Activated CD4-positive, alpha-beta T cell treated with anti-CD3 and anti-CD28 coated beads, Interleukin-2, amount 10 ng/mL, durations not matched to agents 24 days and 14 days (primary cell): ENCODE data around the gene TENM3. TPM values are rescaled to one million over a fixed set of nuclear protein-coding genes. Genes with fewer than 3 reads are reported as not detected.

Source experiments
- DNase-seq: peaks from one replicate; pipeline ENCODE4 v3.0.0; 2022
- H3K27ac Mint-ChIP-seq: one replicate; pipeline ENCODE4 v1.8.0; 2022; ENCODE audit warnings: mild to moderate bottlenecking, mixed read lengths
- H3K27me3 Mint-ChIP-seq: one replicate; pipeline ENCODE4 v1.8.0; 2022; ENCODE audit warnings: mixed read lengths
- H3K36me3 Mint-ChIP-seq: one replicate; pipeline ENCODE4 v1.8.0; 2022; ENCODE audit warnings: low read depth, mild to moderate bottlenecking, mixed read lengths
- H3K4me1 Mint-ChIP-seq: one replicate; pipeline ENCODE4 v1.8.0; 2021; ENCODE audit warnings: mixed read lengths
- H3K4me3 Mint-ChIP-seq: one replicate; pipeline ENCODE4 v1.8.0; 2022; ENCODE audit warnings: mild to moderate bottlenecking, moderate library complexity, mixed read lengths
- H3K9me3 Mint-ChIP-seq: one replicate; pipeline ENCODE4 v1.8.0; 2021; ENCODE audit warnings: mixed read lengths
- intact Hi-C: fragments of 100-400 bp; cut with micrococcal nuclease; formaldehyde crosslinking; loops from one replicate; pipeline ENCODE4 v1.15.1; 2023
- total RNA-seq: library from RNA; stranded (reverse); gene quantifications from 2 replicates; pipeline ENCODE4 v1.2.3, GENCODE V29; 2022

TENM3 gene
- total RNA-seq, 1 donor from 2014 or later = not detected

DNA sequence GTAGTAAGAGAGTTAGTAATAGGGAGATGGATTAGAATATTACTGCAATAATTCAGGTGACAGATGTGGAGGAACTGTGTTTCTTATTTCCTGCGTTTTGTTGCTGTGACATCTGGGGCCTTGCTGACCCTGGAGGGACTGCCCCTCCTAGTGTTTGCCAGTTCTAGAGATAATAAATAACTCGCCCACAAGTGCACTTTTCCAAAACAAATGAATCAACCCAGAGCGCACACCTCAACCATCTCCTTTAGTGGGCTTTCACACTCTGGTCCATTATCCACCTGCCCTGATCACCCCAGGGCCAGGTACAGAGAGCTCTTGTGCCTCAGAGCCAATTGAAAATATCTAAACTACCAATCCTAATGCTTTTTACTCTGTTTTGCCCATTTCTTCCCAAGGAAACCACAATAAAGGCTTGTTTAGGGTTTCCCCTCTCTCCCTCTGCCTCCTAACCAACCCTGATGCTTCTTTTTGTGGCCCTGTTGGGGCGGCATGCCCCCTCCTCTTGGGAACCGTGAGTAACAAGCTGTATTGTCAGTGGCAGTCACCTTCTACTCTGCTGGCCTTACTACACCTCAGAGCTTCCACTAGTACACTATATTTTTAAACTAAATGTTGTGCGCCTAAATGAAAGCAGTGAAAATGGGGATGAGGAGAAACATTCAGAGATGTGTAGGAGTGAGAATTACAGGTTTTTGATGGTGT, 270.5 kb downstream of the TENM3 start:
- H3K9me3 Mint-ChIP-seq = no peaks in the 10 kb centered on the region
- H3K4me1 Mint-ChIP-seq = no peaks in the 10 kb centered on the region
- no peaks in the 10 kb centered on the region for H3K36me3 Mint-ChIP-seq

DNA sequence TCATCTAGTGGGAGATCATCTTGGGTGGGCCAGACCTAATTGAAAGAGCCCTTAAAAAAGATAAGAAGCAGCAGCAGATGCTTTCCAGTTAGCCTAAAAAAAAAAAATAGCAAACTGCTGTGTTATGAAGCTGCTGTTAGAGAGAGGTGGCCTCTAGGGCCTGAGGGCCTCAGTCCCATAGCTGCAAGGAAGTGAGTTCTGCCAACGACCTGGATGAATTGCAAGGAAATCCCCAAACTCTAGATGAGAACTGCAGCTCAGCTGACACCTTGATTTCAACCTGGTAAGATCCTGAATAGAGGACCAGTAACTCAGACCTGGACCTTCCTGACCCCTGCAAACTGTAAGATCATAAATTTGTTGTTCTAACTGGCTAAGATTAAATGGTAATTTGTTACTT, 275.2 kb downstream of the TENM3 start:
- H3K36me3 Mint-ChIP-seq = no peaks in the 10 kb centered on the region
- DNase-seq = no peak
- intact Hi-C loops = no loop called here
- no peaks in the 10 kb centered on the region for H3K9me3 Mint-ChIP-seq
- H3K4me1 Mint-ChIP-seq = no peaks in the 10 kb centered on the region
- H3K27ac Mint-ChIP-seq = no peak overlapping the region
- H3K4me3 Mint-ChIP-seq = no peak overlapping the region
- H3K27me3 Mint-ChIP-seq = peaks cover 5% of the 10 kb centered on the region

More for the DNA sequence above, 270.5 kb downstream of the TENM3 start:
- H3K4me3 Mint-ChIP-seq = no peak overlapping the region
- H3K27me3 Mint-ChIP-seq = peaks cover 2% of the 10 kb centered on the region
- H3K27ac Mint-ChIP-seq = no peak overlapping the region
- intact Hi-C loops = no loop called here
- DNase-seq = no peak

DNA sequence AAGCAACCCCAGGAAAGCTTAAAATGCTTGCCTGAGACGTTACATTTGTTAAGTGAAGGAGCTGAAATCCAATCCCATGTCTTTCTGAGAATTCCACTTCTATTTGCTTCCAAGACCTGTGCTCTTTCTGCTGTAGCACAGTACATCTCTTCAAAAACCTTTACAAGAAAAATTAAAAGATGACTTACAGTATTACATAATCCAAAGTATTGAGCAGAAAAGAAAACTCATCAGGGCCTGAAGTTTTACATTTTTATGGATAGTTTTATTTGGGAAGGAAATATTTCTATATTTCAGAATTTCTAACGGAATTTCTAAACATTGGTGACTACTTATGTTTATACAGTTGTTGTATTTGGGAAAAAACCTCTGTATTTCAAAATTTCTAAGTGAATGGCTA, 276.3 kb downstream of the TENM3 start:
- Mint-ChIP-seq H3K27me3 (peaks cover 5% of the 10 kb centered on the region), H3K36me3 (no peaks in the 10 kb centered on the region), H3K4me1 (no peaks in the 10 kb centered on the region), H3K9me3 (no peaks in the 10 kb centered on the region), H3K27ac (no peak overlapping the region), H3K4me3 (no peak overlapping the region)
- no peak for DNase-seq
- intact Hi-C loops = no loop called here

DNA sequence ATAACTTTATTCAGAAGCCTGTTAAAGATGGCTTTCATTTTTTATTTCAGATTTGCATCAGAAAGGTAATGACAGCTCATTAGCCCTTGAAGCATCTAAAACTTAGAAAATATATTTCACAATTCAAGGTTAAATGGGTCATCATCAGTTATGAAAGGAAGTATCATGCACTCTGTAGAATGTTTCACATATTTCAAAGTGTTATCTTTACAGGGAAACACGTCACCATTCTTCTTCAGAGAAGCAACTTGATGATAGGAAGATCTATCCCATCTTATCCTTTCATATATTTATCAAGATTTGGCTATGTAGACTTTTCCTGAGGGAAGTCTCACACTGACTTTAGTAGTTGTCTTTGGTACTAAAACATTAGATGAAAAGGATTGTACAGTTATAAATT, 277.8 kb downstream of the TENM3 start:
- no peaks in the 10 kb centered on the region for H3K36me3 Mint-ChIP-seq

DNA sequence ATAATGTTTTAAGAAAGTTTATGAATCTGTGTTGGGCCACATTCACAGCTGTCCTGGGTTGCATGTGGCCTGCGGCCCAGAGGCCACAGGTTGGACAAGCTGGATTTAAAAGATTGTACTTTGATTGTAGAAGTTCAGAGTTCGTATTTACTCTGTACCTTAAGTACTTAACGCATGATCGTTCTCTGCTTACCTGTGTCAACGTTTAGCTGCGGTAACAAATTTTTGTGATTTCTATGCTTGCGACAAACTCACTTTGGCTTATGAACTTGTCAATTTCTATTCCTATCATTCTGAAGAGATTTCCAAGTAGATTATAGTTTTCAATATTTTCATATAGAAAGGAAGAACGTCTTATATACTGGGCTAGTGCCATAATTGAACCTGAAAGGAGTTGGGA, 285.6 kb downstream of the TENM3 start:
- Mint-ChIP-seq H3K27ac (no peak overlapping the region), H3K9me3 (no peaks in the 10 kb centered on the region), H3K4me1 (no peaks in the 10 kb centered on the region), H3K27me3 (no peaks in the 10 kb centered on the region), H3K36me3 (no peaks in the 10 kb centered on the region), H3K4me3 (no peak overlapping the region)
- intact Hi-C loops = no loop called here
- no peak for DNase-seq

More for the DNA sequence above, 277.8 kb downstream of the TENM3 start:
- no peak overlapping the region for H3K27ac Mint-ChIP-seq
- no peaks in the 10 kb centered on the region for H3K4me1 Mint-ChIP-seq
- DNase-seq = no peak
- peaks cover 3% of the 10 kb centered on the region for H3K27me3 Mint-ChIP-seq
- H3K9me3 Mint-ChIP-seq = no peaks in the 10 kb centered on the region
- H3K4me3 Mint-ChIP-seq = no peak overlapping the region
- intact Hi-C loops = no loop called here

DNA sequence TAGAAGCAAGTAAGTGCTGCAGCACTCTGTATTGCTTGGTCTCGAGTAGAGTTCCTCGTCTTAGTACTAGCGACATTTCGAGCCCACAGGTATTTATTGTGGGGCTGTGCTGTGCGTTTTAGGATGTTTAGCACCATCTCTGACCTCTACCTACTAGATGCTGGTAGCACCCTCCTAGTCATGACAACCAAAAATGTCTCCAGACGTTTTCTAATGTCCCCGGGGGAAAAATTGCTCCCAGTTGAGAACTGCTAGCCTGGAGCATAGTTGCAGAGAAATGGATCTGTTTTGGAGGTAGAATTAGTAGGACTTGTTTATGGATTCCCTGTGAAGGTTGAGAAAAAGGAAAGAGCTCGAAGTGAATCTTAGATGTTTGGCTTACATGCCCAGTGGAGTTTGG, 287.2 kb downstream of the TENM3 start:
- no peak overlapping the region for H3K27ac Mint-ChIP-seq
- H3K4me1 Mint-ChIP-seq = no peaks in the 10 kb centered on the region
- DNase-seq = no peak
- H3K36me3 Mint-ChIP-seq = no peaks in the 10 kb centered on the region
- H3K27me3 Mint-ChIP-seq = no peaks in the 10 kb centered on the region
- intact Hi-C loops = no loop called here
- H3K9me3 Mint-ChIP-seq = no peaks in the 10 kb centered on the region
- no peak overlapping the region for H3K4me3 Mint-ChIP-seq

DNA sequence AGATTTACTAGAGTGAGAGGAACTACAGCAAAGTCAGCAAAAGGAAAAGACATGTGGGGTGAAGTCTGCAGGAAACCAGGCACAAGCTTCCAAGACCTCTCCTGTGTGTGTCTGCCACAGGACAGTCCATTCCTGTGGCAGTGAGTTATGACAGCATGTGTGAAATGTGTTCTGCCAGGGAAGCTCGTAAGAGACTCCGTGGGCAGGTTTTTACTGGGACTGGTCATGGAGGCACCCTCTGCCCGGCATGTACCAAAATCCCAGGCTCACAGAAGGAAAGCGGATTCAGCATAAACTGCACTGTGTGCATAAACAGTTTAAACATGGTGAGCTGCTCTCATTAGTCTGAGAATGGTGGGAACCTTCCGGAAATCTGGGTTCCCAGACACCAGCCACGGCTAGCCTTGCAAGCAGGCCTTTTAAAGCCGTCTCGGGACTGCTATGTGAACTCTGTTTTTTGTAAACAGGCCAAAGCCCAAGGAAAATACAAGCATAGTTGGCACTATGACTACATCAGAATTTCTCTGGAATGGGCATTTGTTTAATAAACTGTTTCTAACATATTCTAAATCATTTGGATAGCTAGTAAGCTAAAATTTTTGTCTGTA, 288.5 kb downstream of the TENM3 start:
- no peaks in the 10 kb centered on the region for H3K9me3 Mint-ChIP-seq
- no peaks in the 10 kb centered on the region for H3K4me1 Mint-ChIP-seq
- no peak overlapping the region for H3K27ac Mint-ChIP-seq
- no peaks in the 10 kb centered on the region for H3K27me3 Mint-ChIP-seq
- DNase-seq = no peak
- no peaks in the 10 kb centered on the region for H3K36me3 Mint-ChIP-seq
- H3K4me3 Mint-ChIP-seq = no peak overlapping the region
- intact Hi-C loops = no loop called here

DNA sequence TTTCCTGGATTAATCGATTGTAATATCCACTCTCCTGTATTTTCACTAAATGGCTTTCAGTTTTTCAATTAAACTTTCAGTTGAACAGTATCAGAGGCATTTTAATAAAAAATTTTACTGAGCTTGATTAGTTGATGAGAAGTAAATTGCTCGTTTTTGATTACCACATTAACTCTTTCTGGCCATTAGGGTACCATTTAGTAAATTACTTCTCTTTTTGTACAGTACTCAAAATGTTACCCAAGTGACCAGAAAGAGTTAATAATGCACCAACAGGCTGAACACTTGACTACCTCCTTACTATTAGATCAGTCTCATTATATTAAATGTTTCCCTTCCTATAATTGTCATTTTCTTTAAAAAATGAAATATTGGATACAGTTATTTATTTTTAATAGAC, 289.2 kb downstream of the TENM3 start:
- Mint-ChIP-seq H3K9me3 (no peaks in the 10 kb centered on the region), H3K27ac (no peak overlapping the region), H3K36me3 (no peaks in the 10 kb centered on the region), H3K4me1 (no peaks in the 10 kb centered on the region), H3K4me3 (no peak overlapping the region), H3K27me3 (no peaks in the 10 kb centered on the region)
- intact Hi-C loops = no loop called here
- DNase-seq = no peak

DNA sequence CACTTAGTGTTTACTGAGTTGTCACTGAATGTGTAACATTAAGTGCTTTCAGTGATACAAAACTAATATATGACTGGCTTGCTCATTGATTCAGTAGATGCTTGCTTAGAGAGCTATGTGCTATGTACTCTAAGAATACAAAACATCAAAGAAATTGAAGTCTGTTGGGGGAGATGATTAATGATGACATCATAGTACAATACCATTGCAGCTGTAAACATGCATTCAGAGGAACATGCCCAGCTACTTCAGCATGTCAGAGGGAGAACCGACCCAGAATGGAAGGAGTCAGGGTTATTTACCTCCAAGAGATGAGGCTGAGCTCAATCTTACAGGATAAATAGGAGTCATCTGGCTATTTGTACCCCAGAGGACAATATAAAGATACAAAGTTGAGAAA, 290.8 kb downstream of the TENM3 start:
- DNase-seq = no peak
- Mint-ChIP-seq H3K9me3 (no peaks in the 10 kb centered on the region), H3K27ac (no peak overlapping the region), H3K36me3 (no peaks in the 10 kb centered on the region), H3K4me3 (no peak overlapping the region), H3K27me3 (no peaks in the 10 kb centered on the region), H3K4me1 (no peaks in the 10 kb centered on the region)
- intact Hi-C loops = no loop called here

DNA sequence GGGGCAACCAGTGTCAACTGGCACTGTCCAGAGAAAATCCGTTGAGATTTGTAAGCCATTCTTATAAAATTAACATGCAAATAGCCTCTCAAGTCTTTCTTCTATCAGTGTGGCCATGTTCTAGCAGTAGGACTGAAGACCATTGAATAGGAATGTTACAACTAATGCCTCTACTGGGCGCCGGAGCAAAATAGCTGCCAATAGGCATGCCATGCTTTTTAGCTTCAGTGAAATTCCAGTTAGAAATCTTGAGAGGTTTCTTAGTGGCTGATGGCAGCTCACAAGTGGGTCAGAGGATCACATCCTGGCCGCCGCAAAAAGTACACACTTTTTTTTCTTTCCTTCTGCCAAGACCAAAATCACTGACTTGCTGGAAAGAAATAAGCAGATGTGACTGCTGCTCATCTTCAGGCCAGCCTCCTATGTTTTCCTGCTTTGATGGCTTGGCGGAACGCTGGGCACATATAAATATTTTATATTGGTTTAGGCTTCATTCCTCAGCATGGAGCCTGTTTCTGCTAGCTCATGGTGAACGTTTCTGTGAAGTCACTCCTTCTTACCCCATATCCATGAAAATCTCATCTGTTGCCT, 293.1 kb downstream of the TENM3 start:
- intact Hi-C loops = no loop called here
- H3K36me3 Mint-ChIP-seq = no peaks in the 10 kb centered on the region
- no peaks in the 10 kb centered on the region for H3K4me1 Mint-ChIP-seq
- no peaks in the 10 kb centered on the region for H3K9me3 Mint-ChIP-seq
- DNase-seq = no peak
- H3K27me3 Mint-ChIP-seq = no peaks in the 10 kb centered on the region
- no peak overlapping the region for H3K27ac Mint-ChIP-seq
- no peak overlapping the region for H3K4me3 Mint-ChIP-seq

DNA sequence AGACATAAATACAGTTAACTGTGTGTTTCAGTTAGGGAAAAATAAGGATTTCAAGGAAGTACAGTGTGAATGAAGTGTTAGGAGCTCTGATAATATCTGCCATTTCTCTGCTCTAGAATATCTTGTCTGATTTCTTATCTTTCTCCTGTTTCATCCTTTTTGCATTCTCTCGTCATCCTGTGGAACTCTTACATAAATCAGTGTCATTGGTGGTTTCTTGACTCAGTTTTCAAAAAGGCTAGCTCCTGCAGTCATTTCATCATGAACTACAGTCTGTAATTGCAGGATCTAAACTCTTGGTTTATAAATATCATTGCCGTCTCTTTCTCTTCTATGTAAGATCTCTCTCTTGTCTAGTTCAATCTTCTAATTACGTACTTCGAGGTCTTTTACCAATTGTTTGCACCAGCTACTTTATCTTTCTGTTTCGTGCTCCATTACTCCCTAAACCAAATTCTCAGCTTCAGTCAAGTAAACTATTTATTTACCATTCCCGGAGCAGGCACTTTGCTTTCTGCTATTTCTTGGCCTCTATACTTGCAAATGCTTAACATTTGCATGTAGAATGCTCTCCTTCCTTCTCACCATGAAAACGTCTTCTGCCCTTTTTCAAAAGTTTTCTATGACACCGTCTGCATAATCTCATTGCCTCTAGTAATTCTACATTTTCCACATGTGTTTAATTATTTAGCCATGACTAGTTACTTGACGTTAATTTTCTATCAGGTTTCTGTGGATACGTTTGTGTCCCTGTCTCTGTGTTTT, 294.0 kb downstream of the TENM3 start:
- no peaks in the 10 kb centered on the region for H3K9me3 Mint-ChIP-seq
- H3K27me3 Mint-ChIP-seq = no peaks in the 10 kb centered on the region
- H3K36me3 Mint-ChIP-seq = no peaks in the 10 kb centered on the region
- no peaks in the 10 kb centered on the region for H3K4me1 Mint-ChIP-seq
- no peak for DNase-seq
- intact Hi-C loops = no loop called here
- no peak overlapping the region for H3K4me3 Mint-ChIP-seq
- no peak overlapping the region for H3K27ac Mint-ChIP-seq

DNA sequence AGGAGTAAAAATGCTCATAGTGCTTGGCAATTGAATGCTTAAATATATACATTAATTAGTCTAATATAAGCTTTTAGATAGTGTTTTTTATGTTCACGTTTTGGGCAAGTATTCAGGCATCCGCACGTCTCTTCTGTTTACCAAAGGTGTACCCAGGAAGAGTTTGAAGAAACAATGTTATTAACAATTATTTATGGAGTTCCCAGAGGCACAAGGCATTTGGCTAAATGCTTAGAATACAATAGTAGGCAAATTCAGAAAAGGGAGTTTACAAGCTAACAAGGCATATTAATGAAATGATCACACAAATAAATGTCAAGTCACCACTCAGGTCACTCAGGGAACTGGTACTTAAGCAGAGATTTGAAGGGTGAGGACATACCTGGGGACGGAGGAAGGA, 294.8 kb downstream of the TENM3 start:
- intact Hi-C loops = no loop called here
- H3K36me3 Mint-ChIP-seq = no peaks in the 10 kb centered on the region
- DNase-seq = no peak
- H3K4me3 Mint-ChIP-seq = no peak overlapping the region
- H3K27ac Mint-ChIP-seq = no peak overlapping the region
- H3K9me3 Mint-ChIP-seq = no peaks in the 10 kb centered on the region
- no peaks in the 10 kb centered on the region for H3K4me1 Mint-ChIP-seq
- H3K27me3 Mint-ChIP-seq = no peaks in the 10 kb centered on the region

DNA sequence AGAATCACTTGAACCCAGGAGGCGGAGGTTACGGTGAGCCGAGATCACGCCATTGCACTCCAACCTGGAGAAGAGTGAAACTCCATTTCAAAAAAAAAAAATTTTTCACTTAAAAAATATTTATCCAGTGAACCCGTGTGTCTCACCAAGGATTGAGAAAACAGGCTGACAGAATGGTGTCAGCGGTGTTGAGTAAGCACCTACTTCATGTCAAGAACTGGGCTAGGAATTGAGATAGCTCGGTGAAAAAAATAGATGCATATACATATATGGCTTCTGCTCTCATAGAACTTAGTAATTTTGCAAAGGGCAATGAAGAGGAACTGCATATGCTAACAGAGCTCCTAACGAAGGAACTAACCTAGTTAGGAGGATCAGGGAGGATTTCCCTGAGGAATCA, 297.3 kb downstream of the TENM3 start:
- Mint-ChIP-seq H3K9me3 (no peaks in the 10 kb centered on the region), H3K36me3 (no peaks in the 10 kb centered on the region), H3K4me1 (no peaks in the 10 kb centered on the region), H3K4me3 (no peak overlapping the region), H3K27me3 (no peaks in the 10 kb centered on the region), H3K27ac (no peak overlapping the region)
- no peak for DNase-seq
- intact Hi-C loops = no loop called here

DNA sequence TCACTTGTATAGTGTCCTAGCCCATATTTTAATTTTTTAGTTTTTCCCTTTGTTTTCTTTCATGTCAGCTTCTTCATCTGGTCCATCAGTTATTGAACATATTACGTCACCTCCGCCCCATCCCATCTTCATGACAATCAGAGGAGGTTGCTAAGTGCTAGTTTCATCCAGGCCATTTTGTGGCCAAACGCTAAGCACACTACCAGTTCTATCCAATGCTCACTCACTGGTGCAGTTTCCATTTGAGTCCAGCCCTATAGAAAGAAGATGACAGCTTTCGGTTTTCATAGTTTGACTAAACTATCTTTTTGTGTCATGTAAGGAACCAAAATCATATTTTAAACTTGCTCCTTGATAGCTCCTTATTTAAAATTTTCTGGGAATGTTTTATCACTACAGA, 304.2 kb downstream of the TENM3 start:
- Mint-ChIP-seq H3K9me3 (no peaks in the 10 kb centered on the region), H3K4me1 (no peaks in the 10 kb centered on the region), H3K36me3 (no peaks in the 10 kb centered on the region), H3K4me3 (no peak overlapping the region), H3K27ac (no peak overlapping the region), H3K27me3 (peaks cover 7% of the 10 kb centered on the region)
- intact Hi-C loops = no loop called here
- no peak for DNase-seq
